ENCODE data around the gene MINDY4.

Gene MINDY4

GRCh38 chr7:30730097-30730496 lies 41.1 kb upstream of the MINDY4 start:
- Histone ChIP-seq H3K27me3 (ENCODE audit: control insufficient read depth in 3 of 3, insufficient read depth in 3 of 3, low read depth in 1 of 3, low read length in 3 of 3) (peaks cover 0 to 32% (median 0%) of the 10 kb centered on the region in 3 experiments), H3K23ac (ENCODE audit: low read depth, low read length, poor library complexity) (no peak overlapping the region), H3K14ac (ENCODE audit: low read length) (peak overlapping the region; percentile 83), H2BK15ac (ENCODE audit: low read length) (no peak overlapping the region), H3K18ac (ENCODE audit: low read length) (no peak overlapping the region), H3K4me3 (ENCODE audit: low read length in 2 of 2) (no peak overlapping the region), H2BK5ac (ENCODE audit: low read length) (no peak overlapping the region), H3K4me1 (ENCODE audit: control insufficient read depth in 2 of 2, insufficient read depth in 1 of 2, low read depth in 1 of 2, low read length in 2 of 2) (peaks cover 0 to 3% of the 10 kb centered on the region in 2 donors), H2AFZ (ENCODE audit: low read length) (no peak overlapping the region), H2AK5ac (ENCODE audit: low read depth, low read length) (no peak overlapping the region), H3K36me3 (replicated peaks in 1 of 2; ENCODE audit: control insufficient read depth in 2 of 2, insufficient read depth in 2 of 2, low read length in 2 of 2) (peaks cover 0 to 2% of the 10 kb centered on the region in 2 donors), H3K4ac (ENCODE audit: low read length) (no peak overlapping the region), H3K4me2 (ENCODE audit: insufficient read depth, low read length, poor library complexity, severe bottlenecking) (no peak overlapping the region), H3K79me1 (ENCODE audit: low read depth, low read length) (no peaks in the 10 kb centered on the region), H2BK120ac (ENCODE audit: low read depth, low read length) (no peak overlapping the region), H2BK12ac (ENCODE audit: low read length) (no peak overlapping the region), H4K91ac (ENCODE audit: low read depth, low read length, poor library complexity) (no peak overlapping the region), H3K9ac (ENCODE audit: low read depth, low read length, poor library complexity) (no peak overlapping the region), H3K9me3 (replicated peaks in 1 of 2; ENCODE audit: control insufficient read depth in 2 of 2, insufficient read depth in 1 of 2, low read depth in 1 of 2, low read length in 2 of 2) (no peaks in the 10 kb centered on the region), H3K27ac (replicated peaks; ENCODE audit: low read length) (no peak overlapping the region), H4K8ac (ENCODE audit: low read depth, low read length) (no peak overlapping the region)
- no CpG with 5 or more reads among the region's 2 CpGs for WGBS, 2 donors (ENCODE audit: extremely low coverage in 2 of 2, insufficient read length in 2 of 2, insufficient replicate concordance in 1 of 2)
- DNase-seq (ENCODE audit: low spot score): no peak

- H3K4me1 ChIP-seq (ENCODE audit: control insufficient read depth in 2 of 2, insufficient read depth in 1 of 2, low read depth in 1 of 2, low read length in 2 of 2): no peaks in the 10 kb centered on the region
- H2AK5ac ChIP-seq (ENCODE audit: low read depth, low read length): no peak overlapping the region
- no peak overlapping the region for H3K18ac ChIP-seq (ENCODE audit: low read length)
- no peaks in the 10 kb centered on the region for H3K79me1 ChIP-seq (ENCODE audit: low read depth, low read length)
- H2BK12ac ChIP-seq (ENCODE audit: low read length): no peak overlapping the region
- H3K9me3 ChIP-seq (replicated peaks in 1 of 2; ENCODE audit: control insufficient read depth in 2 of 2, insufficient read depth in 1 of 2, low read depth in 1 of 2, low read length in 2 of 2): no peaks in the 10 kb centered on the region
- H2BK5ac ChIP-seq (ENCODE audit: low read length): no peak overlapping the region
- H2AFZ ChIP-seq (ENCODE audit: low read length): no peak overlapping the region
- no peak overlapping the region for H3K4me3 ChIP-seq (ENCODE audit: low read length in 2 of 2)
- H2BK15ac ChIP-seq (ENCODE audit: low read length): no peak overlapping the region
- H3K27ac ChIP-seq (replicated peaks; ENCODE audit: low read length): no peak overlapping the region
- peaks cover 0 to 2% of the 10 kb centered on the region in 2 donors for H3K36me3 ChIP-seq (replicated peaks in 1 of 2; ENCODE audit: control insufficient read depth in 2 of 2, insufficient read depth in 2 of 2, low read length in 2 of 2)
- no peak overlapping the region for H4K8ac ChIP-seq (ENCODE audit: low read depth, low read length)
- H3K4me2 ChIP-seq (ENCODE audit: insufficient read depth, low read length, poor library complexity, severe bottlenecking): no peak overlapping the region
- H3K27me3 ChIP-seq (ENCODE audit: control insufficient read depth in 3 of 3, insufficient read depth in 3 of 3, low read depth in 1 of 3, low read length in 3 of 3): peaks cover 0 to 29% (median 0%) of the 10 kb centered on the region in 3 experiments
- no peak overlapping the region for H3K23ac ChIP-seq (ENCODE audit: low read depth, low read length, poor library complexity)
- DNase-seq (ENCODE audit: low spot score): no peak
- H3K4ac ChIP-seq (ENCODE audit: low read length): no peak overlapping the region
- WGBS, 2 donors (ENCODE audit: extremely low coverage in 2 of 2, insufficient read length in 2 of 2, insufficient replicate concordance in 1 of 2): no CpG with 5 or more reads among the region's 4 CpGs
- no peak overlapping the region for H3K14ac ChIP-seq (ENCODE audit: low read length)
- H4K91ac ChIP-seq (ENCODE audit: low read depth, low read length, poor library complexity): no peak overlapping the region
- H3K9ac ChIP-seq (ENCODE audit: low read depth, low read length, poor library complexity): no peak overlapping the region
- no peak overlapping the region for H2BK120ac ChIP-seq (ENCODE audit: low read depth, low read length)
These were observed 40.2 kb upstream of the MINDY4 start for GRCh38 chr7:30730996-30731395.

- H3K9me3 ChIP-seq (replicated peaks in 1 of 2; ENCODE audit: control insufficient read depth in 2 of 2, insufficient read depth in 1 of 2, low read depth in 1 of 2, low read length in 2 of 2): no peaks in the 10 kb centered on the region
- H2AK5ac ChIP-seq (ENCODE audit: low read depth, low read length): no peak overlapping the region
- H3K4me1 ChIP-seq (ENCODE audit: control insufficient read depth in 2 of 2, insufficient read depth in 1 of 2, low read depth in 1 of 2, low read length in 2 of 2): no peaks in the 10 kb centered on the region
- H3K18ac ChIP-seq (ENCODE audit: low read length): no peak overlapping the region
- no CpG with 5 or more reads among the region's 11 CpGs for WGBS, 2 donors (ENCODE audit: extremely low coverage in 2 of 2, insufficient read length in 2 of 2, insufficient replicate concordance in 1 of 2)
- no peak overlapping the region for H2AFZ ChIP-seq (ENCODE audit: low read length)
- H3K14ac ChIP-seq (ENCODE audit: low read length): peak overlapping the region; percentile 67
- no peak overlapping the region for H3K4ac ChIP-seq (ENCODE audit: low read length)
- peaks cover 0 to 2% of the 10 kb centered on the region in 2 donors for H3K36me3 ChIP-seq (replicated peaks in 1 of 2; ENCODE audit: control insufficient read depth in 2 of 2, insufficient read depth in 2 of 2, low read length in 2 of 2)
- H2BK15ac ChIP-seq (ENCODE audit: low read length): no peak overlapping the region
- H4K8ac ChIP-seq (ENCODE audit: low read depth, low read length): no peak overlapping the region
- no peak overlapping the region for H3K4me3 ChIP-seq (ENCODE audit: low read length in 2 of 2)
- no peak overlapping the region for H4K91ac ChIP-seq (ENCODE audit: low read depth, low read length, poor library complexity)
- no peak overlapping the region for H2BK5ac ChIP-seq (ENCODE audit: low read length)
- peaks cover 0 to 29% (median 0%) of the 10 kb centered on the region in 3 experiments for H3K27me3 ChIP-seq (ENCODE audit: control insufficient read depth in 3 of 3, insufficient read depth in 3 of 3, low read depth in 1 of 3, low read length in 3 of 3)
- peak overlapping the region; percentile 27 for H3K9ac ChIP-seq (ENCODE audit: low read depth, low read length, poor library complexity)
- H2BK120ac ChIP-seq (ENCODE audit: low read depth, low read length): no peak overlapping the region
- H3K79me1 ChIP-seq (ENCODE audit: low read depth, low read length): no peaks in the 10 kb centered on the region
- no peak overlapping the region for H3K4me2 ChIP-seq (ENCODE audit: insufficient read depth, low read length, poor library complexity, severe bottlenecking)
- no peak overlapping the region for H3K27ac ChIP-seq (replicated peaks; ENCODE audit: low read length)
- H2BK12ac ChIP-seq (ENCODE audit: low read length): no peak overlapping the region
- no peak for DNase-seq (ENCODE audit: low spot score)
- peak overlapping the region; percentile 52 for H3K23ac ChIP-seq (ENCODE audit: low read depth, low read length, poor library complexity)
These were observed 39.6 kb upstream of the MINDY4 start for GRCh38 chr7:30731581-30731980.

GRCh38 chr7:30732606-30733005 lies 38.6 kb upstream of the MINDY4 start:
- H3K27ac ChIP-seq (replicated peaks; ENCODE audit: low read length): no peak overlapping the region
- H2BK15ac ChIP-seq (ENCODE audit: low read length): no peak overlapping the region
- H3K4me1 ChIP-seq (ENCODE audit: control insufficient read depth in 2 of 2, insufficient read depth in 1 of 2, low read depth in 1 of 2, low read length in 2 of 2): no peaks in the 10 kb centered on the region
- WGBS, 2 donors (ENCODE audit: extremely low coverage in 2 of 2, insufficient read length in 2 of 2, insufficient replicate concordance in 1 of 2): no CpG with 5 or more reads among the region's 12 CpGs
- H3K9ac ChIP-seq (ENCODE audit: low read depth, low read length, poor library complexity): no peak overlapping the region
- peaks cover 0 to 2% of the 10 kb centered on the region in 2 donors for H3K36me3 ChIP-seq (replicated peaks in 1 of 2; ENCODE audit: control insufficient read depth in 2 of 2, insufficient read depth in 2 of 2, low read length in 2 of 2)
- H3K4me3 ChIP-seq (ENCODE audit: low read length in 2 of 2): no peak overlapping the region
- no peak overlapping the region for H2AFZ ChIP-seq (ENCODE audit: low read length)
- H3K4me2 ChIP-seq (ENCODE audit: insufficient read depth, low read length, poor library complexity, severe bottlenecking): no peak overlapping the region
- H2BK120ac ChIP-seq (ENCODE audit: low read depth, low read length): no peak overlapping the region
- H3K4ac ChIP-seq (ENCODE audit: low read length): no peak overlapping the region
- no peaks in the 10 kb centered on the region for H3K79me1 ChIP-seq (ENCODE audit: low read depth, low read length)
- H3K23ac ChIP-seq (ENCODE audit: low read depth, low read length, poor library complexity): peak overlapping the region; percentile 40
- no peak overlapping the region for H4K91ac ChIP-seq (ENCODE audit: low read depth, low read length, poor library complexity)
- H3K14ac ChIP-seq (ENCODE audit: low read length): no peak overlapping the region
- no peaks in the 10 kb centered on the region for H3K9me3 ChIP-seq (replicated peaks in 1 of 2; ENCODE audit: control insufficient read depth in 2 of 2, insufficient read depth in 1 of 2, low read depth in 1 of 2, low read length in 2 of 2)
- peaks cover 0 to 29% (median 0%) of the 10 kb centered on the region in 3 experiments for H3K27me3 ChIP-seq (ENCODE audit: control insufficient read depth in 3 of 3, insufficient read depth in 3 of 3, low read depth in 1 of 3, low read length in 3 of 3)
- no peak for DNase-seq (ENCODE audit: low spot score)
- H3K18ac ChIP-seq (ENCODE audit: low read length): peak overlapping the region; percentile 35
- no peak overlapping the region for H2BK5ac ChIP-seq (ENCODE audit: low read length)
- no peak overlapping the region for H4K8ac ChIP-seq (ENCODE audit: low read depth, low read length)
- H2BK12ac ChIP-seq (ENCODE audit: low read length): no peak overlapping the region
- peak overlapping the region; percentile 45 for H2AK5ac ChIP-seq (ENCODE audit: low read depth, low read length)
